HepG2 (cell line): ENCODE measurements around the gene OTX1. TPM values are rescaled to one million over a fixed set of nuclear protein-coding genes. Genes with fewer than 3 reads are reported as not detected.

Source experiments
- ATAC-seq: fragments of 200-7000 bp; cut with Tn5 transposase; 3 replicates; pipeline ENCODE4 v1.9.1; 2020; ENCODE audit warnings: mild to moderate bottlenecking, moderate library complexity
- BruUV-seq: library from RNA; stranded (reverse); fragments of 400-500 nt; replicated peaks from 2 replicates; lab custom pipeline; 2021; lab: Mats Ljungman, UMichigan
- CTCF ChIA-PET: fragments of 300-600 bp; formaldehyde crosslinking; extraction: SDS; loops from one replicate; lab custom pipeline; 2021; ENCODE audit warnings: low total read pairs, inconsistent platforms, low intra/inter-chr PET ratio; lab: Yijun Ruan, JAX
- POLR2A ChIA-PET: fragments of 350-600 bp; sonication (Branson Sonifier 250); formaldehyde crosslinking; loops from one replicate; lab custom pipeline; 2020; ENCODE audit warnings: antibody characterized with exemption, inconsistent platforms; lab: Yijun Ruan, JAX
- DNase-seq: peaks from one replicate; pipeline ENCODE4 v3.0.0-alpha.2; 2015; ENCODE audit warnings: low spot score
- FAIRE-seq: peaks from 3 replicates; lab custom pipeline; 2011; peaks lifted over from hg19 to GRCh38; lab: Jason Lieb, UNC
- H2AFZ ChIP-seq: one replicate; pipeline ENCODE4 v1.6.1; 2011; ENCODE audit warnings: low read length, inconsistent platforms
- H3K27ac ChIP-seq: fragments of 300-600 bp; 3 replicates; pipeline ENCODE4 v1.8.0; 2011; ENCODE audit warnings: mixed run types, mild to moderate bottlenecking, mixed read lengths, low read length, inconsistent platforms; ENCODE audit not compliant: insufficient read depth; ENCODE audit errors: extremely low read length
- H3K27me3 ChIP-seq, 2 experiments: fragments of 200-600 bp in 1 of 2; 2 replicates in 1 of 2; 3 replicates in 1 of 2; pipeline versions ENCODE4 v1.6.0 to v1.8.0; 2011; ENCODE audit warnings: low read length in 2 of 2, mild to moderate bottlenecking in 2 of 2, moderate library complexity in 2 of 2, inconsistent platforms in 1 of 2; ENCODE audit not compliant: insufficient read depth in 2 of 2, control insufficient read depth in 1 of 2
- H3K36me3 ChIP-seq, 2 experiments: fragments of 200-600 bp in 1 of 2; replicated peaks in 1 of 2; 2 replicates in 1 of 2; 3 replicates in 1 of 2; pipeline versions ENCODE4 v1.5.1 to v1.8.0; 2011; ENCODE audit warnings: low read length in 2 of 2, inconsistent platforms in 1 of 2; ENCODE audit not compliant: insufficient read depth in 2 of 2, control insufficient read depth in 1 of 2
- H3K4me1 ChIP-seq: 2 replicates; pipeline ENCODE4 v1.5.1; 2012; ENCODE audit warnings: low read length, inconsistent platforms; ENCODE audit not compliant: insufficient read depth
- H3K4me2 ChIP-seq: 2 replicates; pipeline ENCODE4 v1.6.0; 2011; ENCODE audit warnings: low read depth, low read length, inconsistent platforms
- H3K4me3 ChIP-seq, 3 experiments: fragments of 200-600 bp in 1 of 3; sonication (generic), shearing (Covaris generic) in 1 of 3; replicated peaks in 1 of 3; 2 replicates each; pipeline ENCODE4 v1.5.1; 2011 to 2016; ENCODE audit warnings: low read length in 3 of 3, inconsistent platforms in 2 of 3, low read depth in 2 of 3, mild to moderate bottlenecking in 2 of 3, control low read depth in 1 of 3, mixed read lengths in 1 of 3; ENCODE audit not compliant: insufficient read depth in 1 of 3
- H3K79me2 ChIP-seq: one replicate; pipeline ENCODE4 v1.6.1; 2011; ENCODE audit warnings: low read length, inconsistent platforms; ENCODE audit not compliant: insufficient read depth
- H3K9ac ChIP-seq: 2 replicates; pipeline ENCODE4 v1.6.0; 2011; ENCODE audit warnings: mild to moderate bottlenecking, low read depth, low read length, inconsistent platforms; ENCODE audit not compliant: insufficient read depth
- H3K9me3 ChIP-seq: 2 replicates; pipeline ENCODE4 v1.5.1; 2012; ENCODE audit warnings: mild to moderate bottlenecking, low read length
- H4K20me1 ChIP-seq: 2 replicates; pipeline ENCODE4 v1.6.0; 2011; ENCODE audit warnings: inconsistent platforms, mild to moderate bottlenecking, low read length, moderate library complexity; ENCODE audit not compliant: insufficient read depth
- ARID5B ChIP-seq: IDR thresholded peaks from 2 replicates; pipeline ENCODE4 v1.4.0; 2020; ENCODE audit warnings: mild to moderate bottlenecking, missing genetic modification reagents
- CEBPB ChIP-seq: IDR thresholded peaks from 2 replicates; pipeline ENCODE4 v1.6.1; 2011; ENCODE audit warnings: low read depth, low read length, improper control_type of control experiment, borderline replicate concordance
- CEBPG ChIP-seq: IDR thresholded peaks from 2 replicates; pipeline ENCODE4 v1.6.1; 2016
- FOXA1 ChIP-seq, 2 experiments: fragments of 450-650 bp in 1 of 2; sonication (generic) in 1 of 2; formaldehyde crosslinking in 1 of 2; IDR thresholded peaks; 2 replicates each; pipeline versions ENCODE4 v1.4.0 to v1.6.1; 2016 to 2020; ENCODE audit warnings: missing genetic modification reagents in 1 of 2
- GATAD2A ChIP-seq: IDR thresholded peaks from 2 replicates; pipeline ENCODE4 v1.6.1; 2016
- HNF4G ChIP-seq, 2 experiments: sonication (generic) in 1 of 2; formaldehyde crosslinking in 1 of 2; IDR thresholded peaks; 2 replicates each; pipeline versions ENCODE4 v1.4.0 to v1.6.1; 2011 to 2020; ENCODE audit warnings: borderline replicate concordance in 2 of 2, low read depth in 2 of 2, mild to moderate bottlenecking in 2 of 2, low read length in 1 of 2, missing genetic modification reagents in 1 of 2, moderate library complexity in 1 of 2
- HOMEZ ChIP-seq: IDR thresholded peaks from 2 replicates; pipeline ENCODE4 v1.6.1; 2016; ENCODE audit warnings: low read depth
- NCOR1 ChIP-seq: fragments of 200-600 bp; sonication (generic); IDR thresholded peaks from 2 replicates; pipeline ENCODE4 v1.7.0; 2017; ENCODE audit warnings: antibody characterized with exemption, low read length, borderline replicate concordance
- POLR2AphosphoS2 ChIP-seq: IDR thresholded peaks from 2 replicates; pipeline ENCODE4 v1.6.1; 2011; ENCODE audit warnings: low read depth, low read length, improper control_type of control experiment
- SATB2 ChIP-seq: sonication (generic); formaldehyde crosslinking; IDR thresholded peaks from 2 replicates; pipeline ENCODE4 v1.5.0; 2020; ENCODE audit warnings: missing genetic modification reagents
- SIX1 ChIP-seq: sonication (generic); formaldehyde crosslinking; IDR thresholded peaks from 2 replicates; pipeline ENCODE4 v1.4.0; 2020; ENCODE audit warnings: missing genetic modification reagents, borderline replicate concordance
- TARDBP ChIP-seq: sonication (generic); formaldehyde crosslinking; IDR thresholded peaks from 2 replicates; pipeline ENCODE4 v1.8.0; 2022; ENCODE audit warnings: mild to moderate bottlenecking, missing genetic modification reagents
- ZNF770 ChIP-seq: sonication (generic); formaldehyde crosslinking; IDR thresholded peaks from 2 replicates; pipeline ENCODE4 v1.5.0; 2020; ENCODE audit warnings: mild to moderate bottlenecking, missing genetic modification reagents
- ZZZ3 ChIP-seq: sonication (generic); formaldehyde crosslinking; IDR thresholded peaks from 2 replicates; pipeline ENCODE4 v1.4.0; 2020; ENCODE audit warnings: missing genetic modification reagents, mild to moderate bottlenecking, borderline replicate concordance
- in situ Hi-C: cut with HindIII; loops from 2 replicates; pipeline ENCODE4 v1.10.0; 2017; ENCODE audit warnings: low pct_unique_long_range_greater_than_20kb; ENCODE audit not compliant: extremely low pct_ligation_motif_present
- intact Hi-C: fragments of 100-400 bp; cut with micrococcal nuclease; formaldehyde crosslinking; loops from one replicate; pipeline ENCODE4 v1.10.0; 2022; ENCODE audit not compliant: unreplicated experiment
- polyA plus RNA-seq, 8 experiments: library from polyadenylated mRNA; depleted of rRNA in 3 of 8; stranded (reverse) in 7 of 8; unstranded in 1 of 8; fragments of >200 nt; fragmentation: Illumina TruSeq in 4 of 8; extraction: Trizol in 4 of 8; gene quantifications; 2 replicates each; pipeline versions ENCODE4 v1.2.1 to v1.2.3, GENCODE V29; 2011 to 2016; ENCODE audit warnings: low read depth in 4 of 8, missing spikeins in 1 of 8, mixed read lengths in 1 of 8; ENCODE audit not compliant: insufficient read depth in 1 of 8
- total RNA-seq, 5 experiments: library from RNA; depleted of rRNA; stranded (reverse); fragments of >200 nt; fragmentation: Illumina TruSeq; extraction: Trizol; gene quantifications; 2 replicates each; pipeline ENCODE4 v1.2.3, GENCODE V29; 2016; ENCODE audit warnings: low read depth in 1 of 5
- TF ChIP-seq, protein P1 (sequence below): IDR thresholded peaks from 2 replicates; pipeline ENCODE4 v1.6.1; 2012; ENCODE audit warnings: low read depth, low read length, improper control_type of control experiment

Gene OTX1
- total and polyA plus RNA-seq, 2 of the 13 experiments (the other 11 are each of a cell fraction or from before 2014, with no cell fraction given), result 1.0 to 5.0 TPM

DNA sequence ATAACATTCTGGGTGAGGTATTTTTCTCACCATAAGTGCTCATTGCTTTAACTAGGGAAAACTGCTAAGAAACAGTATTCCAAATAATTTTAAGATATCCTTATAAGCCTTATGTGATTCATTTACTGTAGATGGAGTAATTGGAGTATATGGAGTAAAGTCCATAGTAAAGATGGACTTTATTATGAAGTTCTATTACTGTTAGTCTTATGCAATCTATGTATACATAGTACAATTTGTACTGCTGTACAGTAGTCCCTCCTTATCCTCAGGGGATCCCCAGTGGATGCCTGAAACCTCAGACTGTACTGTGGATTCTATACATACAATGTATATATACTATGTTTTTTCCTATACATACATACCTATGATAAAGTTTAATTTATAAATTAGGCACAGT is 41.1 kb upstream of the OTX1 start:
- no peaks in the 10 kb centered on the region for H3K27me3 ChIP-seq
- peaks cover 9% of the 10 kb centered on the region for H3K4me1 ChIP-seq
- BruUV-seq, result no TSS peak
- in situ Hi-C loops, result no loop called here
- no peak overlapping the region for H2AFZ ChIP-seq
- ATAC-seq (peak; percentile 88), DNase-seq (peak; percentile 46), FAIRE-seq (no peak)
- H3K36me3 ChIP-seq, result peaks cover 10 to 55% of the 10 kb centered on the region in 2 experiments
- peak overlapping the region; percentile 14 for H3K27ac ChIP-seq
- intact Hi-C loops, result no loop called here
- POLR2A ChIA-PET, result no interaction called here
- no peaks in the 10 kb centered on the region for H3K9me3 ChIP-seq
- CTCF ChIA-PET, result no interaction called here
- H3K4me2 ChIP-seq, result no peak overlapping the region
- no peak overlapping the region for H3K4me3 ChIP-seq
- H4K20me1 ChIP-seq, result 0 out of 2 replicates have a peak, but pooled peaks cover 4% of the 10 kb centered on the region
- no peak overlapping the region for H3K9ac ChIP-seq
- H3K79me2 ChIP-seq, result no peaks in the 10 kb centered on the region
- peak; percentile 34; the same call in 1 of the 2 replicates for TF ChIP-seq GATAD2A (CRISPR knock-in tag)
- peak; percentile 28; the same call in 1 of the 2 replicates for TF ChIP-seq ARID5B (CRISPR knock-in tag)
- TF ChIP-seq, protein P1, sequence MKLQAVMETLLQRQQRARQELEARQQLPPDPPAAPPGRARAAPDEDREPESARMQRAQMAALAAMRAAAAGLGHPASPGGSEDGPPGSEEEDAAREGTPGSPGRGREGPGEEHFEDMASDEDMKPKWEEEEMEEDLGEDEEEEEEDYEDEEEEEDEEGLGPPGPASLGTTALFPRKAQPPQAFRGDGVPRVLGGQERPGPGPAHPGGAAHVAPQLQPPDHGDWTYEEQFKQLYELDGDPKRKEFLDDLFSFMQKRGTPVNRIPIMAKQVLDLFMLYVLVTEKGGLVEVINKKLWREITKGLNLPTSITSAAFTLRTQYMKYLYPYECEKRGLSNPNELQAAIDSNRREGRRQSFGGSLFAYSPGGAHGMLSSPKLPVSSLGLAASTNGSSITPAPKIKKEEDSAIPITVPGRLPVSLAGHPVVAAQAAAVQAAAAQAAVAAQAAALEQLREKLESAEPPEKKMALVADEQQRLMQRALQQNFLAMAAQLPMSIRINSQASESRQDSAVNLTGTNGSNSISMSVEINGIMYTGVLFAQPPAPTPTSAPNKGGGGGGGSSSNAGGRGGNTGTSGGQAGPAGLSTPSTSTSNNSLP, result peak; percentile 63; the same call in 1 of the 2 replicates
- TF ChIP-seq HNF4G (IDR thresholded peaks at IDR 0.05; ENCODE audit: borderline replicate concordance, low read depth, low read length), result 0 out of 2 replicates have a peak, but pooled peaks have one; percentile 35
- no peak for TF ChIP-seq HNF4G (CRISPR knock-in tag; IDR thresholded peaks at IDR 0.05; ENCODE audit: borderline replicate concordance, low read depth)
- TF ChIP-seq CEBPB, result peak; percentile 73; the same call in 1 of the 2 replicates
- no peak for TF ChIP-seq ZNF770 (CRISPR knock-in tag)
- peak; percentile 79 for TF ChIP-seq CEBPG (CRISPR knock-in tag)
- 0 out of 2 replicates have a peak, but pooled peaks have one; percentile 41 for TF ChIP-seq HOMEZ (CRISPR knock-in tag)
- TF ChIP-seq SATB2 (CRISPR knock-in tag), result no peak
- 0 out of 2 replicates have a peak, but pooled peaks have one; percentile 27 for TF ChIP-seq TARDBP
- TF ChIP-seq ZZZ3, result no peak
- TF ChIP-seq FOXA1 (IDR thresholded peaks at IDR 0.05), result no peak
- 0 out of 2 replicates have a peak, but pooled peaks have one; percentile 31 for TF ChIP-seq FOXA1 (CRISPR knock-in tag; IDR thresholded peaks at IDR 0.05)
- peak; percentile 64; the same call in 1 of the 2 replicates for TF ChIP-seq NCOR1
- TF ChIP-seq SIX1 (CRISPR knock-in tag), result no peak
- 0 out of 2 replicates have a peak, but pooled peaks have one; percentile 19 for TF ChIP-seq POLR2AphosphoS2
